OCI-LY7 (cell line): Measurements from ENCODE around the gene B4GALT4.

Experiments used
- EZH2phosphoT487 ChIP-seq: fragments of 200-600 bp; sonication (generic); IDR thresholded peaks from 2 replicates; pipeline ENCODE4 v1.6.1; 2018; ENCODE audit warnings: low read depth, borderline replicate concordance, mild to moderate bottlenecking, mixed run types, antibody characterized with exemption, low read length, moderate library complexity, mixed read lengths
- TF ChIP-seq, protein P1 (sequence below): fragments of 200-600 bp; sonication (generic); conservative IDR thresholded peaks from 2 replicates; pipeline ENCODE4 v1.5.1; 2014; ENCODE audit warnings: mild to moderate bottlenecking, antibody characterized with exemption, low read length, moderate library complexity, mixed read lengths

DNA sequence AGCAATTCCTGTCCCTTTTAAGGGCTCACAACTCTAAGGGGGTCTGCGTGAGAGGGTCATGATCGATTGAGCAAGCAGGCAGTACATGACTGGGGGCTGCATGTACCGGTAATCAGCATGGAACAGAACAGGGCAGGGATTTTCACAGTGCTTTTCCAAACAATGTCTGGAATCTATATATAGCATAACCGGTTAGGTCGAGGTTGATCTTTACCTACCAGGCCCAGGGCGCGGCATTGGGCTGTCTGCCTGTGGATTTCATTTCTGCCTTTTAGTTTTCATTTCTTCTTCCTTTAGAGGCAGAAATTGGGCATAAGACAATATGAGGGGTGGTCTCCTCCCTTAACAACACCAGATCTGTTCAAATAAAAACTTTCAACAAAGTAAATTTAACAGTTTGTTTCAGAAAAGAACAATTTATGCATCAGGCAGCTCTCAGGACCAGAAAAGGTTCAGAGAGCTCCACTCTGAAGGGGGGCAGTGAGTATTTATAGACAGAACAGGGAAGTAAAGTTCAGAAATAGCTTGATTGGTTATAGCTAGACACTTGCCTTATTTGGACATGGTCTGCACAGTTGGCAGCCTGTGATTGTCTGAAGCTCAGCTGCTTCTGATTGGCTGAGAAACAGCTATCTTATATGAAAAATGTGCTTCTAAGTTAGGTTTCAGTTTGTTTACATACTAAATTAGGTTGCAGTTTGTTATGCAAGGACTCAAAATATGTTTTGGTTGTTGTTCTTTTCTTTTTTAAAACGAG is 17.2 kb upstream of the B4GALT4 start:
- TF ChIP-seq, protein P1, sequence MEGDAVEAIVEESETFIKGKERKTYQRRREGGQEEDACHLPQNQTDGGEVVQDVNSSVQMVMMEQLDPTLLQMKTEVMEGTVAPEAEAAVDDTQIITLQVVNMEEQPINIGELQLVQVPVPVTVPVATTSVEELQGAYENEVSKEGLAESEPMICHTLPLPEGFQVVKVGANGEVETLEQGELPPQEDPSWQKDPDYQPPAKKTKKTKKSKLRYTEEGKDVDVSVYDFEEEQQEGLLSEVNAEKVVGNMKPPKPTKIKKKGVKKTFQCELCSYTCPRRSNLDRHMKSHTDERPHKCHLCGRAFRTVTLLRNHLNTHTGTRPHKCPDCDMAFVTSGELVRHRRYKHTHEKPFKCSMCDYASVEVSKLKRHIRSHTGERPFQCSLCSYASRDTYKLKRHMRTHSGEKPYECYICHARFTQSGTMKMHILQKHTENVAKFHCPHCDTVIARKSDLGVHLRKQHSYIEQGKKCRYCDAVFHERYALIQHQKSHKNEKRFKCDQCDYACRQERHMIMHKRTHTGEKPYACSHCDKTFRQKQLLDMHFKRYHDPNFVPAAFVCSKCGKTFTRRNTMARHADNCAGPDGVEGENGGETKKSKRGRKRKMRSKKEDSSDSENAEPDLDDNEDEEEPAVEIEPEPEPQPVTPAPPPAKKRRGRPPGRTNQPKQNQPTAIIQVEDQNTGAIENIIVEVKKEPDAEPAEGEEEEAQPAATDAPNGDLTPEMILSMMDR: no peak
- TF ChIP-seq EZH2phosphoT487: no peak
